PC-9 (cell line): ENCODE measurements around the gene ARHGAP44.

Source experiments
- CTCF ChIP-seq: fragments of 200-600 bp; sonication (generic); conservative IDR thresholded peaks from 2 replicates; pipeline ENCODE4 v1.6.1; 2017; ENCODE audit warnings: mixed run types, antibody characterized with exemption, mild to moderate bottlenecking, moderate library complexity
- EZH2 ChIP-seq: fragments of 200-600 bp; sonication (generic); IDR thresholded peaks from 2 replicates; pipeline ENCODE4 v1.8.0; 2017; ENCODE audit warnings: antibody characterized with exemption, low read depth

GRCh38 chr17:12743046-12743445 lies 46.3 kb upstream of the ARHGAP44 start:
- TF ChIP-seq CTCF = no peak
- no peak for TF ChIP-seq EZH2
